ENCODE measurements around the gene BRD1. TPM values are rescaled to one million over a fixed set of nuclear protein-coding genes. Genes with fewer than 3 reads are reported as not detected.

BRD1 gene
- total RNA-seq, 1 donor from 2014 or later, result 32.5 TPM

DNA sequence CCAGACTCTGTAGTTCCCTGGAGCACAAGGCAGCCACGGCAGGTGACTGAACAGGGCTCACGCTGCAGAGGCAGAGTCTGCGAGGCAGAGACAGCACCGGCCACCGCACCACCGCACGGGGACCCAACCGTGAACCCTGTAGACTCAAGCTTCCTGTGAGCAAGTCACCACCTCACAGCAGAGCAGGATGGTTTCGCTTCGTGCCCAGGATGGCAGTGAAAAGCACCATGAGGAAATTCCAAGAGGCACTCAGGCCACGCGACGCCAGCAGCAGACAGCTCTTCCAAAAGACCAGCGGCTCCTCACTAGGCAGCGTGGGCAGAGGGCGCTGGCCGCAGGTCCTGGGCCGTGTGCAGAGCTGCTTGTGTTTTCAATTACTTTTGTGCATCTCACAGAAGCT, 24.5 kb downstream of the BRD1 start:
- no peaks in the 10 kb centered on the region for H3K4me1 ChIP-seq
- no peaks in the 10 kb centered on the region for H3K9me3 ChIP-seq
- no peak for DNase-seq (ENCODE audit: low spot score in 2 of 2)
- no peak overlapping the region for H3K4me3 ChIP-seq
- intact Hi-C loops (cut with DNase I), result no loop called here
- no peak overlapping the region for H3K27ac ChIP-seq
- H3K27me3 ChIP-seq, result no peaks in the 10 kb centered on the region
- H3K36me3 ChIP-seq, result peaks cover 33 to 55% of the 10 kb centered on the region in 2 donors
- TF ChIP-seq, protein P1, sequence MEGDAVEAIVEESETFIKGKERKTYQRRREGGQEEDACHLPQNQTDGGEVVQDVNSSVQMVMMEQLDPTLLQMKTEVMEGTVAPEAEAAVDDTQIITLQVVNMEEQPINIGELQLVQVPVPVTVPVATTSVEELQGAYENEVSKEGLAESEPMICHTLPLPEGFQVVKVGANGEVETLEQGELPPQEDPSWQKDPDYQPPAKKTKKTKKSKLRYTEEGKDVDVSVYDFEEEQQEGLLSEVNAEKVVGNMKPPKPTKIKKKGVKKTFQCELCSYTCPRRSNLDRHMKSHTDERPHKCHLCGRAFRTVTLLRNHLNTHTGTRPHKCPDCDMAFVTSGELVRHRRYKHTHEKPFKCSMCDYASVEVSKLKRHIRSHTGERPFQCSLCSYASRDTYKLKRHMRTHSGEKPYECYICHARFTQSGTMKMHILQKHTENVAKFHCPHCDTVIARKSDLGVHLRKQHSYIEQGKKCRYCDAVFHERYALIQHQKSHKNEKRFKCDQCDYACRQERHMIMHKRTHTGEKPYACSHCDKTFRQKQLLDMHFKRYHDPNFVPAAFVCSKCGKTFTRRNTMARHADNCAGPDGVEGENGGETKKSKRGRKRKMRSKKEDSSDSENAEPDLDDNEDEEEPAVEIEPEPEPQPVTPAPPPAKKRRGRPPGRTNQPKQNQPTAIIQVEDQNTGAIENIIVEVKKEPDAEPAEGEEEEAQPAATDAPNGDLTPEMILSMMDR (IDR thresholded peaks at IDR 0.05), result no peak

DNA sequence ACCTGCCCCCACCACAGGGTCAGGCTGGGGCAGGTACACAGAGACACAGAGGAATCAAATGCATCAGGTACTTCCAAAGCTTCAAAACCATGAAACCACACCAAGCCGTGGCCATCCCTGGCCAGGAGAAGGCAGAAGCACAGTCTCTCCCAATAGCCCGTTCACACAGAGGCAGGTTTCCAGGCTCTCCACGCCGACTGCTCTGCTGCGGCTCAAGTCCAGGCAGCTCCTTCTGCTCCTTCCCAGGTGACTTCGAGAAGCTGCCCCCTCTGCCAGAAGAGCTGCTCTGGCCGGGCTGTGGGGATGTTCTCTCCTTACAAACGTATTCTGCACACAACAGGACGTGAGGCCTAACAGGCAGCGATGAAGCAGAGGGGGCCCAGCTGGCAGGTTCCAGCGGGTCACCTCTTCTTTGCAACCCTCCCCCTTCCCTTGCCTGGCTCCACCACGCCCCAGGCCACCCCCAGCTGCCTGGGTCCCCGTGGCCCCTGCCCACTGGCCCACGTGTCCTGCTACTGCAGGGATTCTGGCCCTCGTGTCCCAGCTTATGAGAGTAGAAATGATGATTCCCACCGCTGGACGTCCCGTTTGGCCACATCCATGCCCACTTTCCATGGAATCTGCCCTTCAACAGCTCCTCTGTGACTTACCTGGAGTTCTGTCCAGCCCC, 26.1 kb downstream of the BRD1 start:
- Histone ChIP-seq H3K4me1 (no peaks in the 10 kb centered on the region), H3K9me3 (no peaks in the 10 kb centered on the region), H3K4me3 (no peak overlapping the region), H3K36me3 (peaks cover 47 to 70% of the 10 kb centered on the region in 2 donors), H3K27ac (no peak overlapping the region), H3K27me3 (no peaks in the 10 kb centered on the region)
- TF ChIP-seq, protein P1 (IDR thresholded peaks at IDR 0.05), result no peak
- DNase-seq (ENCODE audit: low spot score in 2 of 2), result no peak
- intact Hi-C loops (cut with DNase I), result no loop called here

DNA sequence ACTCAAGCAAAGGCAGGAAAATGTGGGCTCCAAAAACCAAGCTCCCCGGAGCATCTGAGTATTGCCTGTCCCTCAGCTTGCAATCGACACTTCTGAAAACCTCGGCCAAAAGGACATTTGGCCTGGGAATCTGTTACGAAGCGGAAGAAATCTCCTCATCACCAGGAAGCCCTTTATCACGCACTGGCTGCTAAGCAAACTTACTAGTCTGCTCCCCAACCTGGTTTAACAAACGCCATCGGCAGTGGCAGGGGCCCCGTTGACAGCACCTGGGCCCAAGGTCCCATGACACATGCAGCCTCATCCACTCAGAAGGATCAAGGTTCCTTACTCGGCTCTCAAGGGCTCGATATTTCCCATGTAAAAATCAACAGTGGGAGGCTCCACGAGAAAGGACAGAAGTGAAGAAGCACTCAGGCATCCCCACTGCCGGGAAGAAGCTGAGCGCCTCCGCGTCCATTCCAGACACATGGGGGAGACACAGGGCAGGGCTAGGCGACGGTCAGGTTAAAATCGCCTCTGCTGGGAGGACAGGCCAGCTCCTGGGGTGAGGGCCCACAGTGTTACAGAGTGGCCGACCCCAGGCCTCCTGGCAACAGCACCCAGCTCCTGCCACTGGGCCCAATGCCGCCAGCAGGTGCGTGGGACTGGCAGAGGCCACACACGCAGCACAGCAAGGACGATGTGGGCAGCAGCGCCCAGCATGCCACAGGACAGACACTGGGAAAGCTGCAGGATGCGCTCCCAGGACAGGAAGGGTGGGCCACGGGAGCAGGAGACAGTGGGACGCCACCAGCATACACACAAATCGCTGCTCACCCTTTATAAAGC, 27.1 kb downstream of the BRD1 start:
- Histone ChIP-seq H3K27me3 (no peaks in the 10 kb centered on the region), H3K4me1 (no peaks in the 10 kb centered on the region), H3K4me3 (no peak overlapping the region), H3K9me3 (no peaks in the 10 kb centered on the region), H3K36me3 (peaks cover 55 to 75% of the 10 kb centered on the region in 2 donors), H3K27ac (no peak overlapping the region)
- TF ChIP-seq, protein P1 (IDR thresholded peaks at IDR 0.05), result no peak
- DNase-seq (ENCODE audit: low spot score in 2 of 2), result no peak
- intact Hi-C loops (cut with DNase I), result no loop called here

DNA sequence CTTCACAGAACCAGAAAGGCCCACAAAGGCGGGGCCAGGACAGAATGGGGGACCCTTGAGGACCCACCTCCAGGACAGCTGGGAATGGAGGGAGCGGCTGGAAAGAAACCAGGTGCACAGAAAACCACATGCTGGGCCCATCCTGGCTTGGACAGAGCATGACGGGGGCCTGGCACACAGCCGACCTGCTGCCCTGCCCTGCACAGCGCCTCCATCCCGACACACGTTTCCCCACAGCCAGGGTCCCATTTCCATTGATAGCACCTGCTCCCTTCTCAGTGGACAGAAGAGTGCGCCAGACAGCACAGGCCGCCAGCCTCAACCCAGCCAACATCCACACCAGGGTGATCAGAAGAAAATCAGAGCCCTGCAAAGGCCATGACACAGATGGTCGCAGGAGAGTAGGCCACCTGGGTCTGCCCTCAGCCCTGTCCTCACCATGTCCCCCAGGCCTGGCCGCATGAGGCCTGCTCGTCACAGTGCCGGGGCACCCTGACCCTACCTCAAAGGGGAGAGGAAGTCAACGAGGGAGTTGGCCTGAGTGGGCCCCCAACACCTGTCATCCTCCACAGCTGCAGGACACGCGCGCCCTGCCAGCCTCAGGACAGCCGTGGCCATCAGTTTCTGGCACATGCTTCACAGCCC, 28.1 kb downstream of the BRD1 start:
- DNase-seq (ENCODE audit: low spot score in 2 of 2), result no peak
- Histone ChIP-seq H3K9me3 (no peaks in the 10 kb centered on the region), H3K4me1 (no peaks in the 10 kb centered on the region), H3K36me3 (peaks cover 66 to 71% of the 10 kb centered on the region in 2 donors), H3K27ac (no peak overlapping the region), H3K27me3 (no peaks in the 10 kb centered on the region), H3K4me3 (no peak overlapping the region)
- TF ChIP-seq, protein P1 (IDR thresholded peaks at IDR 0.05), result no peak
- intact Hi-C loops (cut with DNase I), result no loop called here

DNA sequence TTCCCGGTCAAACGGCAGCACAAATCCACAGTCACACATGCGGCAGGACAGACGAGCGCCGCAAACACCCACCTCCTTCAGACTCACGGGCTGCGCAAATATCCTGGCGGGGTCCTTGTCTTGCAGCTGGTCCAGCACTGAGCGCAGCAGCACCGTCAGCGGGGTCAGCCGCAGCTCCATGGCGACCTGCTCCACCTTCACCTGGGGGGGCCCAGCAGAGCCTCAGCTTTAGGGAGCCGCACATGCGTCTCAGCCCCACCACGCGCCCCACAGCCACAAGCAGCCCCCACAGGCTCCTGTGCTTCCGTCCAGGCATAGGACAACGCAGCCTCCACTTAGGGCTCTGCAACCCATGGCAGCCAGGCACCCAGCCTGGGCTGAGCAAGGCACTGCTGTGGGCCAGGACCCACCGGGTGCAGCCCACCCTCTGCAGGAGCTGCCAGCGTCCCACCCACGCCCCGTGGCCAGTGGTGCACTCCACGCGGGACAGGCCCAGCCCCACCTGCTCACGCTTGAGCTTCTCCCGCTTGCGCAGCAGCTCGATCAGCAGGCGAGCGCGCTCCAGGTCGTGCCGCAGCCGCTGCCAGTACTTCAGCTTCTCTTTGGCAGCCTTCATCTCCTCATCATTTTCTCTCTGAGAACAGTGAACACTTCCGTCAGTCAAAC, 29.1 kb downstream of the BRD1 start:
- H3K4me3 ChIP-seq, result no peak overlapping the region
- intact Hi-C loops (cut with DNase I), result no loop called here
- H3K4me1 ChIP-seq, result peaks cover 3 to 4% of the 10 kb centered on the region in 2 donors
- no peak for DNase-seq (ENCODE audit: low spot score in 2 of 2)
- H3K27ac ChIP-seq, result no peak overlapping the region
- TF ChIP-seq, protein P1 (IDR thresholded peaks at IDR 0.05), result no peak
- H3K9me3 ChIP-seq, result no peaks in the 10 kb centered on the region
- H3K36me3 ChIP-seq, result peaks cover 67 to 73% of the 10 kb centered on the region in 2 donors
- no peaks in the 10 kb centered on the region for H3K27me3 ChIP-seq

All from ascending aorta (tissue), 2 donors.